Fibroblast of lung (primary cell): ENCODE results near the gene DPH6.

ENCODE experiments used
- CTCF ChIP-seq, 2 donors: IDR thresholded peaks in 1 of 2; conservative IDR thresholded peaks in 1 of 2; 1 replicate in 1 of 2; 2 replicates in 1 of 2; pipeline ENCODE4 v1.5.1; 2011 to 2012; ENCODE audit warnings: low read length in 2 of 2, control low read depth in 1 of 2, inconsistent platforms in 1 of 2, low read depth in 1 of 2, mild to moderate bottlenecking in 1 of 2
- EZH2 ChIP-seq: IDR thresholded peaks from 2 replicates; pipeline ENCODE4 v1.5.1; 2012; ENCODE audit warnings: low read length, control low read depth, mild to moderate bottlenecking; ENCODE audit errors: missing control alignments

- TF ChIP-seq EZH2 = no peak
- TF ChIP-seq CTCF (conservative IDR thresholded peaks at IDR 0.05 in 1 of 2, IDR thresholded peaks at IDR 0.05 in 1 of 2; ENCODE audit: low read depth in 1 of 2, low read length in 2 of 2) = no peak
Observed at GRCh38 chr15:35466476-35466875, 79.5 kb downstream of the DPH6 start.
